Thymus (tissue), 11 donors: ENCODE measurements around the gene FAXC. TPM values are rescaled to one million over a fixed set of nuclear protein-coding genes. Genes with fewer than 3 reads are reported as not detected.
"Not testable (repeated sequence)": the region's sequence is repeated elsewhere in the genome, so short reads cannot be mapped to it uniquely, and the experiment has no call there.

Source experiments
- DNase-seq, 9 donors: peaks; one replicate each; pipeline ENCODE4 v3.0.0-alpha.2; 2013; ENCODE audit warnings: low spot score in 9 of 9, low read depth in 6 of 9, missing footprints in 1 of 9
- H3K27ac ChIP-seq, 2 donors: one replicate each; pipeline ENCODE4 v1.5.1; 2013; ENCODE audit warnings: control low read depth in 1 of 2, low read depth in 1 of 2, low read length in 1 of 2, mild to moderate bottlenecking in 1 of 2, moderate library complexity in 1 of 2
- H3K27me3 ChIP-seq, 2 donors: one replicate each; pipeline ENCODE4 v1.5.1; 2013; ENCODE audit warnings: low read length in 1 of 2; ENCODE audit not compliant: control insufficient read depth in 2 of 2, insufficient read depth in 1 of 2
- H3K36me3 ChIP-seq, 2 donors: one replicate each; pipeline ENCODE4 v1.5.1; 2013; ENCODE audit warnings: low read length in 1 of 2, mild to moderate bottlenecking in 1 of 2, moderate library complexity in 1 of 2; ENCODE audit not compliant: control insufficient read depth in 2 of 2, insufficient read depth in 2 of 2
- H3K4me1 ChIP-seq, 2 donors: one replicate each; pipeline ENCODE4 v1.5.1; 2013; ENCODE audit warnings: low read length in 2 of 2; ENCODE audit not compliant: control insufficient read depth in 2 of 2, insufficient read depth in 2 of 2
- H3K4me3 ChIP-seq, 2 donors: one replicate each; pipeline ENCODE4 v1.5.1; 2013; ENCODE audit warnings: low read length in 2 of 2, control low read depth in 1 of 2, mild to moderate bottlenecking in 1 of 2
- H3K9me3 ChIP-seq, 2 donors: one replicate each; pipeline ENCODE4 v1.5.1; 2013; ENCODE audit warnings: low read length in 1 of 2, mild to moderate bottlenecking in 1 of 2; ENCODE audit not compliant: control insufficient read depth in 2 of 2, insufficient read depth in 1 of 2
- WGBS: extraction: QIAGEN DNeasy Blood & Tissue Kit; methylation state at CpG from one replicate; pipeline ENCODE4 v1.1.7; 2013; 5-methylcytosine and 5-hydroxymethylcytosine counted together
- polyA plus RNA-seq: library from polyadenylated mRNA; stranded (reverse); fragments of 200-250 nt; gene quantifications from one replicate; pipeline ENCODE4 v1.2.3, GENCODE V29; 2013
- total RNA-seq: library from RNA; stranded (reverse); fragments of 120-200 nt; gene quantifications from one replicate; pipeline ENCODE4 v1.2.4, GENCODE V29; 2013
- donor health status: healthy.

The FAXC gene
- total and polyA plus RNA-seq, 2 donors, result 2.9 to 11.7 TPM

- no peak for DNase-seq
- no peak overlapping the region for H3K27ac ChIP-seq
- H3K36me3 ChIP-seq, result no peaks in the 10 kb centered on the region
- peaks cover 34 to 70% of the 10 kb centered on the region in 2 donors for H3K27me3 ChIP-seq
- peaks cover 0 to 4% of the 10 kb centered on the region in 2 donors for H3K9me3 ChIP-seq
- 91% methylated on average over 1 of the region's 1 CpG for WGBS
- H3K4me3 ChIP-seq, result no peak overlapping the region
- peaks cover 0 to 2% of the 10 kb centered on the region in 2 donors for H3K4me1 ChIP-seq
These were observed 1.7 kb downstream of the FAXC start for GRCh38 chr6:99347804-99348203.

DNA sequence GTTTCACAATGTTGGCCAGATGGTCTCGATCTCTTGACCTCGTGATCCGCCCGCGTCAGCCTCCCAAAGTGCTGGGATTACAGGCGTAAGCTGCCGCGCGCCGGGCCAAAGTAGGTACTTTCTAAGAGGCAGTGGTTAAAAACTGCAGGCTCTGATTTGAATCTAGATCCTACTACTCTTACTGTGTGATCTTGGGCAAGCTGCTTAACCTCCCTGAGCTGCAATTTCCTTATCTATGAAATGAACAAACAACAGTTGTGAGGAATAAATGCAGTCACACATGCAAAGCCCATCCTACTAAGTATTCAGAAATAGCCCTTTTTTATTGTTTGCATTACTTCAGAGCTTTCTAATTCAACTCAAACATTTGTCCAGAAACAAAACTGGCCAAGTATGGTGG, 2.9 kb downstream of the FAXC start:
- Histone ChIP-seq H3K4me1 (peaks cover 0 to 2% of the 10 kb centered on the region in 2 donors), H3K4me3 (no peak overlapping the region), H3K9me3 (peaks cover 0 to 4% of the 10 kb centered on the region in 2 donors), H3K36me3 (no peaks in the 10 kb centered on the region), H3K27ac (no peak overlapping the region), H3K27me3 (peaks cover 34 to 63% of the 10 kb centered on the region in 2 donors)
- no peak for DNase-seq
- 96% methylated on average over 10 of the region's 10 CpGs for WGBS

GRCh38 chr6:99345164-99345563, 4.3 kb downstream of the FAXC start:
- peaks cover 0 to 2% of the 10 kb centered on the region in 2 donors for H3K4me1 ChIP-seq
- H3K27ac ChIP-seq, result no peak overlapping the region
- H3K4me3 ChIP-seq, result no peak overlapping the region
- peaks cover 25 to 48% of the 10 kb centered on the region in 2 donors for H3K27me3 ChIP-seq
- no peak for DNase-seq
- no peaks in the 10 kb centered on the region for H3K36me3 ChIP-seq
- H3K9me3 ChIP-seq, result no peaks in the 10 kb centered on the region
- WGBS, result 95% methylated on average over 4 of the region's 4 CpGs

- Histone ChIP-seq H3K4me3 (no peak overlapping the region), H3K9me3 (no peaks in the 10 kb centered on the region), H3K27me3 (peaks cover 16 to 40% of the 10 kb centered on the region in 2 donors), H3K4me1 (peaks cover 0 to 2% of the 10 kb centered on the region in 2 donors), H3K36me3 (no peaks in the 10 kb centered on the region), H3K27ac (no peak overlapping the region)
- 19% methylated on average over 3 of the region's 3 CpGs for WGBS
- DNase-seq, result no peak
These were observed 5.2 kb downstream of the FAXC start for GRCh38 chr6:99344289-99344688.

DNA sequence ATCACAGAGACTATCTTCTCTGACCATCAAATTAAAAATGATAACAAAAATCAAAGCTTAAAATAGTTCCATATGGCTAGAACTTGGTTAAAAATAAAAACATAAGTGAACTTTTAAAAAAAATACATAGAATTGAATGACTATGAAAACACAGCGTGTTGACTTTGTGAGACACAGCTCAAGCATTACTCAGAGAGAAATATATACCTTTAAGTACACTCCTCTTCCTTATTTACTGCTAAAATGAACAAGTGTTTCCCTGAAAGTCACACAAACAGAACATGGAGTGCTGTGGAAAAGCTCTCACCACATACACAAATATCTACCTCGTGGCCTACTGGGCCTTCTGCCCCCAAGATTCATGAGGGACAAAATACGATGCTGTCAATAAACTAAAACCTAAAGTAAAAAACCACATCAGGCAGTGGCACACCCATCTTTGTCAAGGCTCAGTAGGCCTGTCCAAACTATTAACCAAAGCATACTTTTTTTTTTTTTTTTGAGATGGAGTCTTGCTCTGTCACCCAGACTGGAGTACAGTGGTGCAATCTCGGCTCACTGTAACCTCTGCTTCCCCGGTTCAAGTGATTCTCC, 7.5 kb downstream of the FAXC start:
- H3K4me3 ChIP-seq, result no peak overlapping the region
- H3K9me3 ChIP-seq, result no peaks in the 10 kb centered on the region
- no peaks in the 10 kb centered on the region for H3K36me3 ChIP-seq
- H3K27me3 ChIP-seq, result peaks cover 0 to 25% of the 10 kb centered on the region in 2 donors
- peaks cover 0 to 5% of the 10 kb centered on the region in 2 donors for H3K4me1 ChIP-seq
- 94% methylated on average over 5 of the region's 5 CpGs for WGBS
- no peak overlapping the region for H3K27ac ChIP-seq
- DNase-seq, result no peak

- H3K27ac ChIP-seq, result no peak overlapping the region
- 74% methylated on average over 2 of the region's 2 CpGs for WGBS
These were observed 11.3 kb downstream of the FAXC start for GRCh38 chr6:99338188-99338587.

DNA sequence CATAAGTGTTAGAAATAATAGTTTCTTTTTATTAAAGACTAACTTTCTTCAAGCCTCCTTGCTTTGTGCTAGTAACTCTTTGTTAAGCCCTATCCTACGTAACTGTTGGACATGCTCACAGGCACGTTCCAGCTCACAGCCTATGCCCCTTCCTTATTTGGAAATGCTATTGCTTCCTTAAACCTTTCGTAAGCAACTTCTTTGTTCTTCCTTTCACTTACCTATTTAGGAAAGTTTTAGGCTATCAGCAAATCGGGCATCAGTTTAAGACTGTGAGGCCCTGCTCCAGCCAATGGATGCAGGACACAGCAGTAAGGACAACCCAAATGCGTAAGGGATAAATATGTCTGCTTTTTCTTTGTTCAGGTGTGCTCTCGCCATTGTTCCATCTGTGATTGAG, 14.2 kb downstream of the FAXC start:
- not testable (repeated sequence) for H3K27me3 ChIP-seq, H3K4me3 ChIP-seq, H3K4me1 ChIP-seq, H3K36me3 ChIP-seq, H3K27ac ChIP-seq, DNase-seq, H3K9me3 ChIP-seq
- 79% methylated on average over 6 of the region's 6 CpGs for WGBS

More at GRCh38 chr6:99338188-99338587, 11.3 kb downstream of the FAXC start:
- Histone ChIP-seq H3K36me3 (no peaks in the 10 kb centered on the region), H3K9me3 (no peaks in the 10 kb centered on the region), H3K4me3 (no peak overlapping the region), H3K27me3 (peaks cover 0 to 9% of the 10 kb centered on the region in 2 donors), H3K4me1 (peaks cover 0 to 5% of the 10 kb centered on the region in 2 donors)
- no peak for DNase-seq

DNA sequence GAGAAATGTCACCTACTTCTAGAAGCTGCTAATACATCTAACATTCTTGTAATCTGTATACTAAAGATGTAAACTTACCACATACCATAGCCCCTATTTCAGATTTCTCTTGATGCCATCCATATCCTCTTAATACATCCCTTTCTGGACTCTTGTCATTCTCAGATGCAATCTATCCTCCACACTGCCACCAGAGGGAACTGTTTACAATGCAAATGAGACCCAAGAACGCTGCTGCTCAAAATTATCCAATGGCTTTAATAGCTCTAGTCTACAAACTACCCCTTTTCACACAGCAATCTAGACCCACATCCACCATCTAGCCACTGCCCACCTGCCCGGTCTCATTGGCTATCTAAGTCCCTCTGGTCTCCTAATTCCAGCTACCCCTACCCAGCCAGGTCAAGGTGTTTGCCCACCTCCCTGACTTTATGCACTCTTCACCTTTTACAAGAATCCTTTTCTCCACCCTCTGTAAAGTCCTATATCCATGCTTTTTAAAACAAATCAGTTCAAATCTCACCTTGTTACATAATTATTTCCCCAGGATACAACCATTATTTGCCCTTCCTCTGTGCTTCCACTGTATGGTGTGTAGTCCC, 14.8 kb downstream of the FAXC start:
- no peaks in the 10 kb centered on the region for H3K9me3 ChIP-seq
- no peaks in the 10 kb centered on the region for H3K36me3 ChIP-seq
- no peak overlapping the region for H3K27ac ChIP-seq
- 38% methylated on average over 2 of the region's 2 CpGs for WGBS
- H3K4me3 ChIP-seq, result no peak overlapping the region
- peak in 2 of 9 donors; percentile 7 to 41 for DNase-seq
- H3K27me3 ChIP-seq, result peaks cover 0 to 7% of the 10 kb centered on the region in 2 donors
- H3K4me1 ChIP-seq, result peaks cover 0 to 5% of the 10 kb centered on the region in 2 donors

- DNase-seq, result no peak
- 90% methylated on average over 6 of the region's 6 CpGs for WGBS
- Histone ChIP-seq H3K4me1 (no peaks in the 10 kb centered on the region), H3K36me3 (no peaks in the 10 kb centered on the region), H3K4me3 (no peak overlapping the region), H3K27ac (no peak overlapping the region), H3K27me3 (no peaks in the 10 kb centered on the region), H3K9me3 (no peaks in the 10 kb centered on the region)
These were observed 16.4 kb downstream of the FAXC start for GRCh38 chr6:99333068-99333467.
